HepG2 (cell line): ENCODE measurements around the gene NUBPL. TPM values are rescaled to one million over a fixed set of nuclear protein-coding genes. Genes with fewer than 3 reads are reported as not detected.

Experiments
- CEBPB ChIP-seq: IDR thresholded peaks from 2 replicates; pipeline ENCODE4 v1.6.1; 2011; ENCODE audit warnings: low read depth, low read length, improper control_type of control experiment, borderline replicate concordance
- EEA1 ChIP-seq: sonication (generic); formaldehyde crosslinking; IDR thresholded peaks from 2 replicates; pipeline ENCODE4 v1.5.1; 2020; ENCODE audit warnings: mild to moderate bottlenecking, missing genetic modification reagents, borderline replicate concordance
- KDM2A ChIP-seq: sonication (generic); formaldehyde crosslinking; IDR thresholded peaks from 2 replicates; pipeline ENCODE4 v1.4.0; 2020; ENCODE audit warnings: low read depth, missing genetic modification reagents, borderline replicate concordance
- NFE2L2 ChIP-seq: fragments of 150-350 bp; IDR thresholded peaks from 2 replicates; pipeline ENCODE4 v1.6.1; 2014; ENCODE audit warnings: low read length
- NFIC ChIP-seq: IDR thresholded peaks from 2 replicates; pipeline ENCODE4 v1.6.1; 2012; ENCODE audit warnings: mild to moderate bottlenecking, low read length, inconsistent platforms
- NR2F2 ChIP-seq: IDR thresholded peaks from 2 replicates; pipeline ENCODE4 v1.6.1; 2012; ENCODE audit warnings: low read depth, inconsistent platforms, borderline replicate concordance
- PRPF4 ChIP-seq: fragments of 200-400 bp; formaldehyde crosslinking; IDR thresholded peaks from 2 replicates; pipeline ENCODE4 v1.6.1; 2016; ENCODE audit warnings: low read length, low read depth; ENCODE audit not compliant: poor library complexity, severe bottlenecking
- SP4 ChIP-seq: sonication (generic); formaldehyde crosslinking; IDR thresholded peaks from 2 replicates; pipeline ENCODE4 v1.8.1; 2023; ENCODE audit warnings: mild to moderate bottlenecking, missing genetic modification reagents
- USF2 ChIP-seq, 2 experiments: sonication (generic) in 1 of 2; formaldehyde crosslinking in 1 of 2; IDR thresholded peaks; 2 replicates each; pipeline versions ENCODE4 v1.5.1 to v1.6.1; 2011 to 2020; ENCODE audit warnings: borderline replicate concordance in 1 of 2, low read depth in 1 of 2, low read length in 1 of 2, mild to moderate bottlenecking in 1 of 2, missing genetic modification reagents in 1 of 2, moderate library complexity in 1 of 2
- ZBTB7B ChIP-seq: sonication (generic); formaldehyde crosslinking; IDR thresholded peaks from 2 replicates; pipeline ENCODE4 v1.4.0; 2020; ENCODE audit warnings: missing genetic modification reagents
- ZFP36 ChIP-seq: fragments of 150-350 bp; IDR thresholded peaks from 2 replicates; pipeline ENCODE4 v1.6.1; 2018; ENCODE audit warnings: borderline replicate concordance, low read length, low read depth; ENCODE audit not compliant: partially characterized antibody
- ZFP62 ChIP-seq: sonication (generic); formaldehyde crosslinking; IDR thresholded peaks from 2 replicates; pipeline ENCODE4 v1.4.0; 2020; ENCODE audit warnings: missing genetic modification reagents
- polyA plus RNA-seq, 8 experiments: library from polyadenylated mRNA; depleted of rRNA in 3 of 8; stranded (reverse) in 7 of 8; unstranded in 1 of 8; fragments of >200 nt; fragmentation: Illumina TruSeq in 4 of 8; extraction: Trizol in 4 of 8; gene quantifications; 2 replicates each; pipeline versions ENCODE4 v1.2.1 to v1.2.3, GENCODE V29; 2011 to 2016; ENCODE audit warnings: low read depth in 4 of 8, missing spikeins in 1 of 8, mixed read lengths in 1 of 8; ENCODE audit not compliant: insufficient read depth in 1 of 8
- total RNA-seq, 5 experiments: library from RNA; depleted of rRNA; stranded (reverse); fragments of >200 nt; fragmentation: Illumina TruSeq; extraction: Trizol; gene quantifications; 2 replicates each; pipeline ENCODE4 v1.2.3, GENCODE V29; 2016; ENCODE audit warnings: low read depth in 1 of 5
- TF ChIP-seq, protein P1 (sequence below): sonication (generic); formaldehyde crosslinking; IDR thresholded peaks from 2 replicates; pipeline ENCODE4 v1.4.0; 2020; ENCODE audit warnings: mild to moderate bottlenecking, missing genetic modification reagents
- TF ChIP-seq, protein P2 (sequence below): sonication (generic); formaldehyde crosslinking; IDR thresholded peaks from 2 replicates; pipeline ENCODE4 v1.8.0; 2022; ENCODE audit warnings: mild to moderate bottlenecking, missing genetic modification reagents, borderline replicate concordance
- TF ChIP-seq, protein P3 (sequence below): sonication (generic); formaldehyde crosslinking; IDR thresholded peaks from 2 replicates; pipeline ENCODE4 v1.4.0; 2020; ENCODE audit warnings: missing genetic modification reagents, mild to moderate bottlenecking, borderline replicate concordance
- TF ChIP-seq, protein P4 (sequence below): sonication (generic); formaldehyde crosslinking; IDR thresholded peaks from 2 replicates; pipeline ENCODE4 v1.8.1; 2023; ENCODE audit warnings: mild to moderate bottlenecking, moderate library complexity, missing genetic modification reagents

The NUBPL gene
- total and polyA plus RNA-seq, 2 of the 13 experiments (the other 11 are each of a cell fraction or from before 2014, with no cell fraction given), result 21.3 to 44.1 TPM

DNA sequence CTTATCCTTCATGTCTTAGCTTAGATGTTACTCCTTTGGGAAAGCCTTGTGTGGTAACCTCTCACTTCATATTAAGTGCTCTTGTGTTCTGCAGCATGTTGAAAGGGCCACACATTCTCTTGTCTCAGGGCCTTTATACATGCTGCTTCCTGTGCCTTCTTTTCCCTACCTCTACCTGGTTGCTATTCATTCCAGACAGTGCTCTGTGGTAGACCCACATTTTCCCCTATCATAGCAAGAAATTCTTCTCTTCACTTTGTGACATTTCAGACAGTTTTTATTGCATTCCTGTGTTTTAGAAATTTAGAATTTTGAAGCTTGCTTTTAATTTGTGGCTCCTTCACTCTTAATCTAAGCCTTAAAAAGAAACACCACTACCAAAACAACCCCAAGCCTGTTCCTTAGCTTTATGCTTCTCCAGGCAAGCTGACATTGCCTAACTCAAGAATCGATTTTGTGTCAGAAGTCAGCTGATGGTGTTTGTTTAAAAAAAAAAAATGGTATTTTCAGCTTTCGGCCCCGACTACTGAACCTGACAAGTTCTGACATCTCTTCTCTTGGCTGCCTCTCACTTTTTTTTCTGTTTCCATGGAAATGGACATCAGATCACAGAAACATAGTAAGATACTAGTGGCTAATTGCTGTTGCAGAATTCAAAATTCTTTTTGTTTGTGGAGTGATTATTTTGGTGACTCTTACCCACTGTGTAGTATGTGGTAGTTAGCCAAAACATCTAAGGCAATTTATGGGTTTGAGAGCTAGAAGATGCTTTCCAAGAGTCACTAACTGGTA is 156.3 kb downstream of the NUBPL start (continued):
- TF ChIP-seq SP4 (no peak), NR2F2 (peak; percentile 87; the same call in 1 of the 2 replicates), EEA1 (CRISPR knock-in tag) (no peak), PRPF4 (no peak), ZFP62 (CRISPR knock-in tag) (no peak), NFE2L2 (no peak; the same call in 1 of the 2 replicates), NFIC (peak; percentile 94), ZFP36 (peak; percentile 32), CEBPB (peak; percentile 97), USF2 (IDR thresholded peaks at IDR 0.05; ENCODE audit: low read depth, low read length) (peak; percentile 32; the same call in 1 of the 2 replicates), USF2 (CRISPR knock-in tag; IDR thresholded peaks at IDR 0.05; ENCODE audit: borderline replicate concordance) (peak; percentile 78; the same call in 1 of the 2 replicates), KDM2A (no peak), ZBTB7B (CRISPR knock-in tag) (no peak)
- TF ChIP-seq, protein P1, sequence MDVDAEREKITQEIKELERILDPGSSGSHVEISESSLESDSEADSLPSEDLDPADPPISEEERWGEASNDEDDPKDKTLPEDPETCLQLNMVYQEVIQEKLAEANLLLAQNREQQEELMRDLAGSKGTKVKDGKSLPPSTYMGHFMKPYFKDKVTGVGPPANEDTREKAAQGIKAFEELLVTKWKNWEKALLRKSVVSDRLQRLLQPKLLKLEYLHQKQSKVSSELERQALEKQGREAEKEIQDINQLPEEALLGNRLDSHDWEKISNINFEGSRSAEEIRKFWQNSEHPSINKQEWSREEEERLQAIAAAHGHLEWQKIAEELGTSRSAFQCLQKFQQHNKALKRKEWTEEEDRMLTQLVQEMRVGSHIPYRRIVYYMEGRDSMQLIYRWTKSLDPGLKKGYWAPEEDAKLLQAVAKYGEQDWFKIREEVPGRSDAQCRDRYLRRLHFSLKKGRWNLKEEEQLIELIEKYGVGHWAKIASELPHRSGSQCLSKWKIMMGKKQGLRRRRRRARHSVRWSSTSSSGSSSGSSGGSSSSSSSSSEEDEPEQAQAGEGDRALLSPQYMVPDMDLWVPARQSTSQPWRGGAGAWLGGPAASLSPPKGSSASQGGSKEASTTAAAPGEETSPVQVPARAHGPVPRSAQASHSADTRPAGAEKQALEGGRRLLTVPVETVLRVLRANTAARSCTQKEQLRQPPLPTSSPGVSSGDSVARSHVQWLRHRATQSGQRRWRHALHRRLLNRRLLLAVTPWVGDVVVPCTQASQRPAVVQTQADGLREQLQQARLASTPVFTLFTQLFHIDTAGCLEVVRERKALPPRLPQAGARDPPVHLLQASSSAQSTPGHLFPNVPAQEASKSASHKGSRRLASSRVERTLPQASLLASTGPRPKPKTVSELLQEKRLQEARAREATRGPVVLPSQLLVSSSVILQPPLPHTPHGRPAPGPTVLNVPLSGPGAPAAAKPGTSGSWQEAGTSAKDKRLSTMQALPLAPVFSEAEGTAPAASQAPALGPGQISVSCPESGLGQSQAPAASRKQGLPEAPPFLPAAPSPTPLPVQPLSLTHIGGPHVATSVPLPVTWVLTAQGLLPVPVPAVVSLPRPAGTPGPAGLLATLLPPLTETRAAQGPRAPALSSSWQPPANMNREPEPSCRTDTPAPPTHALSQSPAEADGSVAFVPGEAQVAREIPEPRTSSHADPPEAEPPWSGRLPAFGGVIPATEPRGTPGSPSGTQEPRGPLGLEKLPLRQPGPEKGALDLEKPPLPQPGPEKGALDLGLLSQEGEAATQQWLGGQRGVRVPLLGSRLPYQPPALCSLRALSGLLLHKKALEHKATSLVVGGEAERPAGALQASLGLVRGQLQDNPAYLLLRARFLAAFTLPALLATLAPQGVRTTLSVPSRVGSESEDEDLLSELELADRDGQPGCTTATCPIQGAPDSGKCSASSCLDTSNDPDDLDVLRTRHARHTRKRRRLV (CRISPR knock-in tag), result no peak
- TF ChIP-seq, protein P2, sequence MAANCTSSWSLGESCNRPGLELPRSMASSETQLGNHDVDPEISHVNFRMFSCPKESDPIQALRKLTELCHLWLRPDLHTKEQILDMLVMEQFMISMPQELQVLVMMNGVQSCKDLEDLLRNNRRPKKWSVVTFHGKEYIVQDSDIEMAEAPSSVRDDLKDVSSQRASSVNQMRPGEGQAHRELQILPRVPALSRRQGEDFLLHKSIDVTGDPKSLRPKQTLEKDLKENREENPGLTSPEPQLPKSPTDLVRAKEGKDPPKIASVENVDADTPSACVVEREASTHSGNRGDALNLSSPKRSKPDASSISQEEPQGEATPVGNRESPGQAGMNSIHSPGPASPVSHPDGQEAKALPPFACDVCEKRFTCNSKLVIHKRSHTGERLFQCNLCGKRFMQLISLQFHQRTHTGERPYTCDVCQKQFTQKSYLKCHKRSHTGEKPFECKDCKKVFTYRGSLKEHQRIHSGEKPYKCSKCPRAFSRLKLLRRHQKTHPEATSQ (CRISPR knock-in tag), result peak; percentile 78; the same call in 1 of the 2 replicates
- TF ChIP-seq, protein P3, sequence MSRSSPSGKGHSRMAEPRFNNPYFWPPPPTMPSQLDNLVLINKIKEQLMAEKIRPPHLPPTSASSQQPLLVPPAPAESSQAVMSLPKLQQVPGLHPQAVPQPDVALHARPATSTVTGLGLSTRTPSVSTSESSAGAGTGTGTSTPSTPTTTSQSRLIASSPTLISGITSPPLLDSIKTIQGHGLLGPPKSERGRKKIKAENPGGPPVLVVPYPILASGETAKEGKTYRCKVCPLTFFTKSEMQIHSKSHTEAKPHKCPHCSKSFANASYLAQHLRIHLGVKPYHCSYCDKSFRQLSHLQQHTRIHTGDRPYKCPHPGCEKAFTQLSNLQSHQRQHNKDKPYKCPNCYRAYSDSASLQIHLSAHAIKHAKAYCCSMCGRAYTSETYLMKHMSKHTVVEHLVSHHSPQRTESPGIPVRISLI (CRISPR knock-in tag), result peak; percentile 100
- TF ChIP-seq, protein P4, sequence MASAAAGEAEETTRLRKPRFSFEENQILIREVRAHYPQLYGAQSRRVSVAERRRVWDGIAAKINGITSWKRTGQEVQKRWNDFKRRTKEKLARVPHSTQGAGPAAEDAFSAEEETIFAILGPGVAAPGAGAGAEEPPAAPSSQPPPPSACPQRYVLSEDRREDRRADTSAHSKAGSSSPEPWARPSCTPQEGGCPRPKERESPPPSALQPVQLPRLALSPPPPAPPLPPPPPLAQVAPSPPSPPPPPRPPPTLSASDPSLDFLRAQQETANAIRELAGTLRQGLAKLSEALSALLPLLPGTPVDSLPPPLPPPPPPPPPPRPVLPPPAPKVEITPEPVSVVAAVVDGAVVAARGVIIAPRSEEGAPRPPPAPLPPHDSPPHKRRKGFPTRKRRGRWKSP (CRISPR knock-in tag), result peak; percentile 50; the same call in 1 of the 2 replicates
